GM21786 (cell line): ENCODE measurements around the gene SELPLG.
A peak's percentile ranks its signal among the peaks of the same experiment; 100 is the strongest.
"Not testable (repeated sequence)": the region's sequence is repeated elsewhere in the genome, so short reads cannot be mapped to it uniquely, and the experiment has no call there.

Source experiments
- ATAC-seq: cut with Tn5 transposase; IDR thresholded peaks from one replicate; pipeline ENCODE4 v1.9.1; 2021; ENCODE audit not compliant: unreplicated experiment

The SELPLG gene

GRCh38 chr12:108575199-108575912 is 58.3 kb downstream of the SELPLG start:
- no peak for ATAC-seq

- not testable (repeated sequence) for ATAC-seq
Measured at GRCh38 chr12:108574276-108574675, 59.4 kb downstream of the SELPLG start.

GRCh38 chr12:108573317-108573716 is 60.4 kb downstream of the SELPLG start:
- ATAC-seq: no peak

- peak; percentile 18 for ATAC-seq
Measured at GRCh38 chr12:108572166-108572790, 61.4 kb downstream of the SELPLG start.
